Measurements from ENCODE around the gene NBPF6. TPM values are rescaled to one million over a fixed set of nuclear protein-coding genes. Genes with fewer than 3 reads are reported as not detected.
"Not testable (repeated sequence)": the region's sequence is repeated elsewhere in the genome, so short reads cannot be mapped to it uniquely, and the experiment has no call there.

NBPF6 gene, protein sequence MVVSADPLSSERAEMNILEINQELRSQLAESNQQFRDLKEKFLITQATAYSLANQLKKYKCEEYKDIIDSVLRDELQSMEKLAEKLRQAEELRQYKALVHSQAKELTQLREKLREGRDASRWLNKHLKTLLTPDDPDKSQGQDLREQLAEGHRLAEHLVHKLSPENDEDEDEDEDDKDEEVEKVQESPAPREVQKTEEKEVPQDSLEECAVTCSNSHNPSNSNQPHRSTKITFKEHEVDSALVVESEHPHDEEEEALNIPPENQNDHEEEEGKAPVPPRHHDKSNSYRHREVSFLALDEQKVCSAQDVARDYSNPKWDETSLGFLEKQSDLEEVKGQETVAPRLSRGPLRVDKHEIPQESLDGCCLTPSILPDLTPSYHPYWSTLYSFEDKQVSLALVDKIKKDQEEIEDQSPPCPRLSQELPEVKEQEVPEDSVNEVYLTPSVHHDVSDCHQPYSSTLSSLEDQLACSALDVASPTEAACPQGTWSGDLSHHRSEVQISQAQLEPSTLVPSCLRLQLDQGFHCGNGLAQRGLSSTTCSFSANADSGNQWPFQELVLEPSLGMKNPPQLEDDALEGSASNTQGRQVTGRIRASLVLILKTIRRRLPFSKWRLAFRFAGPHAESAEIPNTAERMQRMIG
- total RNA-seq, result not detected
- not detected for polyA plus RNA-seq

DNA sequence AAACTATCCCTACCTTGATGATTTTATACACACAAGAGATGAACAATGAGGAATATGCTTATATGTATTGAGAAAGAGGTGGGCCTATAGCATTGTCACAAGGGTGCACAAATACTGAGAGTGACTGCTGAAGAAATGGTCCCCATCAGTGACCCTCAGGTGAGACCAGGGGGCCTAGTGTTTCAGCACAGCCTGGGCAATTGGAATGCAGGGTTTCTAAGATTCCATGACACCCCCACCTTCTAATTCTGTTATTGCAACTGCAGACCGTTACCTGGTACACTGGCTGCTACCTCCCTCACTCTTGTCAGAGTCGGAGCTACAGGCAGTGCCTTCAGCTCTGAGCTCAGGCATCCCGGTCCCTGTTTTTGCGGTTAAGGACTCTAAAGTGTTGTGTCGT lies at the start of gene NBPF6:
NBPF6 (plus strand) TSS at position 301 of the 400 bp plus-strand sequence. CDS start 259 bp downstream, outside the sequence.
- H3K9me3 ChIP-seq (ENCODE audit: control insufficient read depth in 2 of 2, low read length in 2 of 2); H3K36me3 Mint-ChIP-seq; ATAC-seq (ENCODE audit: low read depth in 2 of 2); H3K27ac ChIP-seq (ENCODE audit: insufficient read depth, low read length, poor library complexity, severe bottlenecking); DNase-seq; H3K4me3 Mint-ChIP-seq; H3K27me3 ChIP-seq (ENCODE audit: control insufficient read depth, insufficient read depth, low read length); H3K27me3 Mint-ChIP-seq; H3K9me3 Mint-ChIP-seq; H3K4me1 Mint-ChIP-seq; H3K36me3 ChIP-seq (ENCODE audit: control insufficient read depth, insufficient read depth, low read length); H3K4me3 ChIP-seq (ENCODE audit: low read depth, low read length); H3K4me1 ChIP-seq (ENCODE audit: control insufficient read depth, insufficient read depth, low read length, poor library complexity, severe bottlenecking); H3K27ac Mint-ChIP-seq: not testable (repeated sequence)

- H3K27me3 Mint-ChIP-seq; H3K36me3 Mint-ChIP-seq; H3K9me3 ChIP-seq (ENCODE audit: control insufficient read depth in 2 of 2, low read length in 2 of 2); H3K4me1 Mint-ChIP-seq; H3K9me3 Mint-ChIP-seq; H3K27ac Mint-ChIP-seq; DNase-seq; H3K36me3 ChIP-seq (ENCODE audit: control insufficient read depth, insufficient read depth, low read length); H3K4me3 Mint-ChIP-seq; H3K27ac ChIP-seq (ENCODE audit: insufficient read depth, low read length, poor library complexity, severe bottlenecking); H3K4me1 ChIP-seq (ENCODE audit: control insufficient read depth, insufficient read depth, low read length, poor library complexity, severe bottlenecking); H3K27me3 ChIP-seq (ENCODE audit: control insufficient read depth, insufficient read depth, low read length); ATAC-seq (ENCODE audit: low read depth in 2 of 2); H3K4me3 ChIP-seq (ENCODE audit: low read depth, low read length): not testable (repeated sequence)
Observed at GRCh38 chr1:108411098-108411833, 38.9 kb upstream of the NBPF6 start.

DNA sequence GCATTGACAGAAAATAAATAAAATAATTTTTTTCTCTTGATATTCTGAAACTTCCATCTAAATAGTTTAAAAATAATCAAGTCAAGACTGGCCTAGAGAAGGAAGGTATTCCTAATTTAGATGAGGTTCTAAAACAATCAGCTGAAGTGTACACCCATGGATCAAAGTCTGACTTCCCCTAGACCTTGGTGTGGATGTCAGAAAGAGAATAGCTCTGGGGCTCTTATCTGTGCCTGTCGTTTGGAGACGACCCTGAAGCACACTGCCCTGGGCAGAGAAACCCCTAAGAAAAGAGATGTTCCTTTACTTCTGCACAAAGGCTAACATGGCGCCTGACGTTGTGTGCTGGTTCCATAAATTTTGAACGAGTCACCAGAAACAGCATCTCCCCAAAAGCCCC lies 30.0 kb upstream of the NBPF6 start:
- not testable (repeated sequence) for H3K9me3 ChIP-seq (ENCODE audit: control insufficient read depth in 2 of 2, low read length in 2 of 2); H3K27ac ChIP-seq (ENCODE audit: insufficient read depth, low read length, poor library complexity, severe bottlenecking); H3K27ac Mint-ChIP-seq; H3K9me3 Mint-ChIP-seq; H3K36me3 ChIP-seq (ENCODE audit: control insufficient read depth, insufficient read depth, low read length); H3K4me3 Mint-ChIP-seq; DNase-seq; H3K4me1 ChIP-seq (ENCODE audit: control insufficient read depth, insufficient read depth, low read length, poor library complexity, severe bottlenecking); H3K4me1 Mint-ChIP-seq; ATAC-seq (ENCODE audit: low read depth in 2 of 2); H3K27me3 Mint-ChIP-seq; H3K4me3 ChIP-seq (ENCODE audit: low read depth, low read length); H3K36me3 Mint-ChIP-seq; H3K27me3 ChIP-seq (ENCODE audit: control insufficient read depth, insufficient read depth, low read length)

- H3K27ac Mint-ChIP-seq; H3K27ac ChIP-seq (ENCODE audit: insufficient read depth, low read length, poor library complexity, severe bottlenecking); H3K36me3 ChIP-seq (ENCODE audit: control insufficient read depth, insufficient read depth, low read length); H3K9me3 ChIP-seq (ENCODE audit: control insufficient read depth in 2 of 2, low read length in 2 of 2); H3K27me3 Mint-ChIP-seq; H3K4me1 Mint-ChIP-seq; H3K27me3 ChIP-seq (ENCODE audit: control insufficient read depth, insufficient read depth, low read length); H3K4me3 Mint-ChIP-seq; H3K4me1 ChIP-seq (ENCODE audit: control insufficient read depth, insufficient read depth, low read length, poor library complexity, severe bottlenecking); H3K4me3 ChIP-seq (ENCODE audit: low read depth, low read length); H3K9me3 Mint-ChIP-seq; H3K36me3 Mint-ChIP-seq; DNase-seq: not testable (repeated sequence)
- ATAC-seq (ENCODE audit: low read depth in 2 of 2), result peak; percentile 71 to 83
Observed at GRCh38 chr1:108421061-108421916, 28.9 kb upstream of the NBPF6 start.

GRCh38 chr1:108426877-108427276 lies 23.3 kb upstream of the NBPF6 start:
- not testable (repeated sequence) for H3K36me3 Mint-ChIP-seq; H3K9me3 Mint-ChIP-seq; H3K27me3 Mint-ChIP-seq; H3K27ac Mint-ChIP-seq; ATAC-seq (ENCODE audit: low read depth in 2 of 2); H3K4me3 Mint-ChIP-seq; H3K4me3 ChIP-seq (ENCODE audit: low read depth, low read length); H3K36me3 ChIP-seq (ENCODE audit: control insufficient read depth, insufficient read depth, low read length); H3K27ac ChIP-seq (ENCODE audit: insufficient read depth, low read length, poor library complexity, severe bottlenecking); H3K9me3 ChIP-seq (ENCODE audit: control insufficient read depth in 2 of 2, low read length in 2 of 2); H3K27me3 ChIP-seq (ENCODE audit: control insufficient read depth, insufficient read depth, low read length); H3K4me1 ChIP-seq (ENCODE audit: control insufficient read depth, insufficient read depth, low read length, poor library complexity, severe bottlenecking); H3K4me1 Mint-ChIP-seq; DNase-seq

DNA sequence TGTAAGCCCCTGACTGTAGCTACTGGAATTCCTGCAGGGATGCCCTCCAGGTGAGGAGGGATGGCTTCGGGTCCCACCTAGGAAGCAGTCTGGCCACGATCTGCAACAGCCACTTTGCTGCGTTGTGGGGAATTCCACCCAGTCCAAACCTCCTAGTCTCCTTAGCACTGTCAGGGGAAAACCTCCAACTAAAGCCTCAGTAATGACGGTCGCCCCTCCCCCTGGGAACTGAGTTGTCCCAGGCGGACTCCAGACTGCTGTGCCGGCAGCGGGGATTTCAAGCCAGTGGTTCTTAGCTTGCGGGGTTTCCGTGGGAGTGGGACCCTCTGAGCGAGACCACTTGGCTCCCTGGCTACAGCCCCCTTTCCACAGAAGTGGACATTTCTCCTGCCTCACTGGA lies 18.1 kb upstream of the NBPF6 start:
- not testable (repeated sequence) for H3K27me3 Mint-ChIP-seq; H3K9me3 Mint-ChIP-seq; H3K36me3 Mint-ChIP-seq; H3K9me3 ChIP-seq (ENCODE audit: control insufficient read depth in 2 of 2, low read length in 2 of 2); H3K36me3 ChIP-seq (ENCODE audit: control insufficient read depth, insufficient read depth, low read length); ATAC-seq (ENCODE audit: low read depth in 2 of 2); H3K4me3 Mint-ChIP-seq; H3K27ac Mint-ChIP-seq; H3K4me3 ChIP-seq (ENCODE audit: low read depth, low read length); DNase-seq; H3K4me1 ChIP-seq (ENCODE audit: control insufficient read depth, insufficient read depth, low read length, poor library complexity, severe bottlenecking); H3K27ac ChIP-seq (ENCODE audit: insufficient read depth, low read length, poor library complexity, severe bottlenecking); H3K4me1 Mint-ChIP-seq; H3K27me3 ChIP-seq (ENCODE audit: control insufficient read depth, insufficient read depth, low read length)

DNA sequence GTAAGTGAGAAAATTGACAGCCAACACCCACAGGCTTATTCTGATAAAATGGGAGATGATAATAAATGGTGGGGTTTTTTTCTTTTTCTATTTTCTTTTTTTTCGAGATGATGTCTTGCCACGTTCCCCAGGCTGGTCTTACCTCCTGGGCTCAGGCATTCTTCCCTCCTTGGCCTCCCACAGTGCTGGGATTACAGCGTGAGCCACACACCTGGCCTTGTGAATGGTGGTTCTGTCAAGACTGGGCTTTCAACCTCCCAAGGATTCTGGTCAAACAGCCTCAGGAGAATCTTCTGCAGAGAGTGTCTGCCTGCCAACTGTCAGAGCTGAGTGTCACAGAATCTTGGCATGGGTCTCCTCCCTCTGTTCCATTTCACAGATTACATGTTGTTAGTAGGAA lies 16.7 kb upstream of the NBPF6 start:
- not testable (repeated sequence) for H3K4me3 ChIP-seq (ENCODE audit: low read depth, low read length); DNase-seq; H3K4me3 Mint-ChIP-seq; H3K36me3 Mint-ChIP-seq; H3K9me3 Mint-ChIP-seq; H3K27ac Mint-ChIP-seq; H3K27me3 Mint-ChIP-seq; ATAC-seq (ENCODE audit: low read depth in 2 of 2); H3K36me3 ChIP-seq (ENCODE audit: control insufficient read depth, insufficient read depth, low read length); H3K27me3 ChIP-seq (ENCODE audit: control insufficient read depth, insufficient read depth, low read length); H3K9me3 ChIP-seq (ENCODE audit: control insufficient read depth in 2 of 2, low read length in 2 of 2); H3K4me1 Mint-ChIP-seq; H3K27ac ChIP-seq (ENCODE audit: insufficient read depth, low read length, poor library complexity, severe bottlenecking); H3K4me1 ChIP-seq (ENCODE audit: control insufficient read depth, insufficient read depth, low read length, poor library complexity, severe bottlenecking)
